DMS53 treated with DMSO at 0.1 percent for 48 hours (cell line): ENCODE data around the gene CERS4.
"Not testable (repeated sequence)": the region's sequence is repeated elsewhere in the genome, so short reads cannot be mapped to it uniquely, and the experiment has no call there.

Experiments
- DNase-seq: peaks from one replicate; lab custom pipeline; 2025; ENCODE audit not compliant: unreplicated experiment; lab: John Stamatoyannopoulos, UW

CERS4 gene

GRCh38 chr19:8259142-8259921 is 50.2 kb downstream of the CERS4 start:
- no peak for DNase-seq

DNA sequence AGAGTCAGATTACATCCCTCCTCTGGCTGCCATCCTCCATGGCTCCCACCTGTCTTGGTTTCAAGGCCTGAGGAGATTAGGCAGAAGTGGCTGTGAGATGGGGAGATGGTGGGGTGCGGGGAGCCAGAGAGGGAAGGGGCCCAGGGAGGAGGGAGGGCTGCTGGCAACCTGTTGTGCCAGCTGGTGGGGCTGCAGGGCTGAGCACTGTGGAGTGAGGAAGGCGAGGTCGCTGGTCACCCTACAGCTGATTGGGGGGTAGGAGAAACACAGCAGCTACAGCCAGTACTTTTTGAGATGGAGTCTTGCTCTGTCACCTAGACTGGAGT is 50.7 kb downstream of the CERS4 start:
- no peak for DNase-seq

GRCh38 chr19:8261347-8261746 is 52.2 kb downstream of the CERS4 start:
- DNase-seq, result no peak

GRCh38 chr19:8261881-8262280 is 52.7 kb downstream of the CERS4 start:
- no peak for DNase-seq

GRCh38 chr19:8262431-8262830 is 53.3 kb downstream of the CERS4 start:
- no peak for DNase-seq

DNA sequence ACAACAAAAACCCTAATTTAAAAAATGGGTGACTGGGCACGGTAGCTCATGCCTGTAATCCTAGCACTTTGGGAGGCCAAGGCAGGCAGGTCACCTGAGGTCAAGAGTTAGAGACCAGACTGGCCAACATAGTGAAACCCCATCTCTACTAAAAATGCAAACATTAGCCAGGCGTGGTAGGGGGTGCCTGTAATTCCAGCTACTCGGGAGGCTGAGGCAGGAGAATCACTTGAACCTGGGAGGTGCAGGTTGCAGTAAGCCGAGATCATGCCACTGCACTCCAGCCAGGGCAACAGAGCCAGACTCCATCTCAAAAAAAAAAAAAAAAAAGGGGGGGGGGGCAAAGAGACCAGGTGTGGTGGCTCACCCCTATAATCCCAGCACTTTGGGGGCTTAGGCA is 55.1 kb downstream of the CERS4 start:
- not testable (repeated sequence) for DNase-seq

- DNase-seq, result no peak
Observed at GRCh38 chr19:8265872-8266271, 56.7 kb downstream of the CERS4 start.

GRCh38 chr19:8269724-8270123 is 60.6 kb downstream of the CERS4 start:
- DNase-seq, result no peak

DNA sequence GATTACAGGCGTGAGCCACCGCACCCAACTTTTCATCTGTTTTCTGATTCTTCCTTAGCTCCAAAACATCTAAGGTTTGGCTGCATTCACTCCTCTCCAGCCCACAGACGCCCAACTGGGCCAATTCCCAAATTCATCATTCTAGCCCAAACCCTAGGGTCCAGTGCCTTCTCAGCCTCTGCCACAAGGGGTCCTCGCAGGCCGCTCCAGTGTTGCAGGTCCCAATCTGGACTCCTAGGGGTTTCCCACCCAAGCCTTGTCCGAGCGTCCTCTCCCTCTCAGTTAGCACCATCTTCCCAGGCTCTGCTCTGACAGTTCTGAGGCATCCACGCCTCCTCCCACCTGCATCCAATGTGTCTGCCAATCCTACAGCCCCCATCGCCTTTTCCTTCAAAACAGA is 67.3 kb downstream of the CERS4 start:
- not testable (repeated sequence) for DNase-seq

- DNase-seq, result not testable (repeated sequence)
Observed at GRCh38 chr19:8291337-8291736, 82.2 kb downstream of the CERS4 start.

GRCh38 chr19:8302357-8302691 is 93.2 kb downstream of the CERS4 start:
- DNase-seq, result no peak

DNA sequence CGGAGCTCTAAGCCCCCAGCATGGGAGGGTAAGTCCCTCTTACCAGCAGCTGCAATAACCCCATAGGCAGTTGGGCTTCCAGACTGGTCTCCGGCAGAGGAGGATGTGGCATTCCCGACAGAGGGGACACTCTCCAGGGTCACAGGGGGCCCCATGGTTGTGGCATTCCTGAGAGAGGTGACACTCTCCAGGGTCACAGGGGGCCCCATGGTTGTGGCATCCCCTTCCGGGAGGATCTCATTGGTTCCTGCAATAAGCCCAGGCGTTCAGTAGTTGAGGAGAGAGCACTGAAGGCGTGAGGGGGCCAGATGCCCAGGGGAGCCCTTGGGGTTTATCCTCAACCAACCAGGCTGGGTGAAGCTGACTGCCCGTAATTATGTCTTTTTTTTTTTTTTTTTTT is 93.6 kb downstream of the CERS4 start:
- DNase-seq, result no peak

- DNase-seq, result no peak
Observed at GRCh38 chr19:8304841-8305621, 95.9 kb downstream of the CERS4 start.

DNA sequence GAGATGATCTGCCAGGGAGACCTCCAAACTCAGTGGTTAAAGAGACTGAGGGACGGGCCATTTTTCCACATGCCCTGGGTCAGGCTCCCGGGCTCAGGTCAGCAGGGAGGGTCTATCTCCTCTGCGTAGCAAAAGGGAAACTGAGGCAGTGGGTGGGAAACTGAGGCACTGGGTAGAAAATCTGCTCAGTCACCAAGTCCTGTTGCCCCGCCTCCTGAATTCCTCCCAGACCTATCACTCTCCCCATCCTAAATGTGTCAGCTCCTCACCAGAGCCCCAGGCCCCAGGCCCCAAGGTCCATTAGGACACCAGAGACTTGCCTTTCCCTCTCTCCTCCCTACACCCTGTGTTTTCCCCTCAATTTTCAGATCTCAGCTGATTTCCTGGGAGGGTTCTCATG is 96.6 kb downstream of the CERS4 start:
- no peak for DNase-seq

GRCh38 chr19:8306235-8307054 is 97.3 kb downstream of the CERS4 start:
- DNase-seq, result no peak

DNA sequence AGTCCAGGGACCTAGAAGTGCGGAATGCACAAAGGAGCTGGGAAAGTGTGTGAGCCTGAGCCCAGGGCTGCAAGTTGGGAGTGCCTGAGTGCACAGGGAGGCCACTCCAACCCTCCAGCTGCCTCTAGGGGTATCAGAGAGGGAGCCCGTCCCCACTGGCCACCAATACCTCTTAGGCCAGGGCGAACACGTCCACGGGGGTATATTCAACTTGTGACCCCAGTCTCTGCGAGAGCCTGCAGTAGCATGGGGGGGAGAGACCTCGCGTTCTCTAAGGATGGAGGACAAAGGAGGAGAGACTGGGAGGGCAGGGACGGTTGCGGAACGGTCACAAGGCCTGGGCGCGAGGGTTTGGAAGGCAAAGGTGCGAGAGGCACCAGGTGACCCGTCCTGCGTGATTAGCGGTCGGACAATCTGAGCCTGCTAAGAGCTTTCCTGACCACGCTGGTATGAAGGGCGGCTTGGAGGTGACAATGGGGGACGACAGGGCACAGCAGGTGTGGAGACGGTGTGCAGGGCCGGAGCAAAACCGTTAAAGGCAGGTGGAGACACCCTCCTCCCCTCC is 98.3 kb downstream of the CERS4 start:
- no peak for DNase-seq

DNA sequence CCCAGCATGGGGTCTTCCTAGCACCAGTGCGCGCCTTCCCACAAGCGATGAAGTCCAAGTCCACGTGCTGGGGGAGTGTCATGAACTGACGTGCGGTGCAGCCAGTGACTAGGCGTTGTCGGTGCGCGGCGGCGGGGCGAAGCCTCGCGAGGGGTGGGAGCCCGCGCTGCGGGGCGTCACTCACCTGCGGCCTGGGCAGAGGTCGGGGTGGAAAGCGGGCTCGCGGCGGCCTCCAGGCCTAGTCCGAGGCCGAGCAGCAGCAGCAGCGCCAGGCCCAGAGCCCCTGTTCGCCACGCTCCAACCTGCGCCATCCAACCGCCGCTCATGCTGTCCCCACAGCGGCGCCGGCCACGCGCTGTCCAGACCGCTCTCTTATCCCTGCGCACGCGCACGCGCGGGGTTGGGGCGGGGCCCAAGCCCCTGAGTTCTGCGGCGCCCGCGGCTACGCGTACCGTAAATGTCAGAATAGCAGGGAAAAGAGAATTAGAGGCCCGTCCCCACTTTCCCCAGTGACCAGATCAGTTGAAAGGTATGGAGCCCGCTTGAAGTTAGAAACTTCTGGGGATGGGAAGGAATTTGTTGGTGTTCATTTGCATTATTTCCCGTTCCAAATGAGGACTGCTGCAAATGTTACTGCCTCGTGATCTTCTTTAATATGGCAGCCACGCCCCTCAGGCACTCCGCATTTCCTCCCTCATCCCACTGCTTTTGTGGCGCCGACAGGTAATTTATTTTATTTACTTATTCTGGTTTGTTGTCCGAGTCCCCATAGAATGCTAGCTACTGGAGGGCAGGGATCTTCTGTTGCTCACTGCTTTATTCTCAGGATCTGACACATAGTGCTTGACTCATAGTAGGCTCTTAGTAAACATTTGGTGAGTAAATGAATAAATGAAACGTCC is 99.0 kb downstream of the CERS4 start, which contains the start of gene CD320:
Gene CD320 (minus strand): TSS at position 394 of the 902 bp plus-strand sequence. CDS start 68 bp downstream, at position 326.
- peak; percentile 61 for DNase-seq

GRCh38 chr19:8308891-8309291 is 99.7 kb downstream of the CERS4 start:
- DNase-seq, result no peak

- no peak for DNase-seq
Observed at GRCh38 chr19:8310342-8311055, 101.3 kb downstream of the CERS4 start.
